GM12878 (cell line): ENCODE data around the gene PRKN. TPM values are rescaled to one million over a fixed set of nuclear protein-coding genes. Genes with fewer than 3 reads are reported as not detected.

Experiments
- ATAC-seq: fragments of 200-7000 bp; cut with Tn5 transposase; 3 replicates; pipeline ENCODE4 v1.9.1; 2020; ENCODE audit warnings: mild to moderate bottlenecking, moderate library complexity
- BruUV-seq: library from RNA; stranded (reverse); fragments of 400-500 nt; replicated peaks from 2 replicates; lab custom pipeline; 2021; lab: Mats Ljungman, UMichigan
- CTCF ChIA-PET: fragments of 300-600 bp; sonication (Branson Sonifier 250); formaldehyde crosslinking; extraction: SDS; loops from one replicate; lab custom pipeline; 2021; ENCODE audit warnings: inconsistent platforms; lab: Yijun Ruan, JAX
- POLR2A ChIA-PET: fragments of 350-600 bp; formaldehyde crosslinking; extraction: SDS; loops from one replicate; lab custom pipeline; 2021; ENCODE audit warnings: inconsistent platforms; lab: Charles Lee
- RAD21 ChIA-PET: fragments of 300-600 bp; sonication (Branson Sonifier 250); formaldehyde crosslinking; loops from one replicate; lab custom pipeline; 2023; ENCODE audit warnings: antibody characterized with exemption; ENCODE audit not compliant: unreplicated experiment; lab: Charles Lee
- SMC1A ChIA-PET: fragments of 300-600 bp; sonication (Branson Sonifier 250); formaldehyde crosslinking; loops from one replicate; lab custom pipeline; 2023; ENCODE audit not compliant: unreplicated experiment, uncharacterized antibody; lab: Charles Lee
- DNase-seq: peaks from one replicate; pipeline ENCODE4 v3.0.0-alpha.2; 2011; ENCODE audit warnings: low read depth, low spot score
- FAIRE-seq: peaks from 3 replicates; lab custom pipeline; 2011; peaks lifted over from hg19 to GRCh38; lab: Jason Lieb, UNC
- H2AFZ ChIP-seq: 2 replicates; pipeline ENCODE4 v1.6.0; 2011; ENCODE audit warnings: low read depth, low read length, control low read depth; ENCODE audit not compliant: control insufficient read depth
- H3K27ac ChIP-seq: 2 replicates; pipeline ENCODE4 v1.5.1; 2011; ENCODE audit warnings: control low read depth; ENCODE audit not compliant: control insufficient read depth, insufficient read depth
- H3K27me3 ChIP-seq, 2 experiments: replicated peaks in 1 of 2; 2 replicates each; pipeline versions ENCODE4 v1.6.0 to v1.6.1; 2011; ENCODE audit warnings: low read length in 1 of 2; ENCODE audit not compliant: control insufficient read depth in 2 of 2, insufficient read depth in 2 of 2
- H3K36me3 ChIP-seq, 2 experiments: 2 replicates each; pipeline ENCODE4 v1.5.1; 2011; ENCODE audit warnings: low read length in 1 of 2; ENCODE audit not compliant: control insufficient read depth in 2 of 2, insufficient read depth in 2 of 2
- H3K4me1 ChIP-seq: 2 replicates; pipeline ENCODE4 v1.6.1; 2011; ENCODE audit warnings: mild to moderate bottlenecking, low read length, moderate library complexity, mixed read lengths; ENCODE audit not compliant: control insufficient read depth, insufficient read depth
- H3K4me2 ChIP-seq: 2 replicates; pipeline ENCODE4 v1.6.0; 2011; ENCODE audit warnings: control low read depth; ENCODE audit not compliant: control insufficient read depth, insufficient read depth
- H3K4me3 ChIP-seq: fragments of 200-600 bp; sonication (generic); 2 replicates; pipeline ENCODE4 v1.5.1; 2016
- H3K79me2 ChIP-seq: 2 replicates; pipeline ENCODE4 v1.6.0; 2011; ENCODE audit warnings: low read length; ENCODE audit not compliant: control insufficient read depth, insufficient read depth
- H3K9ac ChIP-seq: 2 replicates; pipeline ENCODE4 v1.8.0; 2011; ENCODE audit warnings: low read length, control low read depth, mixed read lengths; ENCODE audit not compliant: control insufficient read depth, insufficient read depth
- H3K9me3 ChIP-seq: replicated peaks from 3 replicates; pipeline ENCODE4 v1.5.1; 2011; ENCODE audit warnings: mild to moderate bottlenecking, low read length; ENCODE audit not compliant: control insufficient read depth, insufficient read depth
- H4K20me1 ChIP-seq: 2 replicates; pipeline ENCODE4 v1.6.0; 2011; ENCODE audit not compliant: control insufficient read depth, insufficient read depth
- ASH2L ChIP-seq: fragments of 300-600, 200-600 bp; sonication (generic); IDR thresholded peaks from 2 replicates; pipeline ENCODE4 v1.6.1; 2017; ENCODE audit warnings: low read depth, mild to moderate bottlenecking, borderline replicate concordance
- IKZF1 ChIP-seq: fragments of 450-650 bp; conservative IDR thresholded peaks from 2 replicates; pipeline ENCODE4 v1.6.1; 2017; ENCODE audit warnings: antibody characterized with exemption, mild to moderate bottlenecking
- NFXL1 ChIP-seq: fragments of 450-650 bp; IDR thresholded peaks from 2 replicates; pipeline ENCODE4 v1.6.1; 2017; ENCODE audit warnings: antibody characterized with exemption, mild to moderate bottlenecking, borderline replicate concordance
- POLR2AphosphoS2 ChIP-seq: IDR thresholded peaks from 2 replicates; pipeline ENCODE4 v1.6.1; 2011; ENCODE audit warnings: low read depth, mild to moderate bottlenecking, low read length, improper control_type of control experiment, moderate library complexity
- POU2F2 ChIP-seq: IDR thresholded peaks from 3 replicates; pipeline ENCODE4 v1.6.1; 2011; ENCODE audit warnings: low read depth, mild to moderate bottlenecking, low read length, borderline replicate concordance
- RAD21 ChIP-seq: IDR thresholded peaks from 2 replicates; pipeline ENCODE4 v1.6.1; 2011; ENCODE audit warnings: mild to moderate bottlenecking, low read depth, low read length, moderate library complexity; ENCODE audit not compliant: insufficient read depth
- RUNX3 ChIP-seq: IDR thresholded peaks from 2 replicates; pipeline ENCODE4 v1.6.1; 2012; ENCODE audit warnings: low read length, inconsistent platforms
- SKIL ChIP-seq: fragments of 450-650 bp; IDR thresholded peaks from 2 replicates; pipeline ENCODE4 v1.6.1; 2017; ENCODE audit warnings: mild to moderate bottlenecking, low read depth, inconsistent platforms; ENCODE audit not compliant: poor library complexity, severe bottlenecking
- SMAD5 ChIP-seq: IDR thresholded peaks from 2 replicates; pipeline ENCODE4 v1.6.1; 2016; ENCODE audit warnings: antibody characterized with exemption, low read depth
- SREBF1 ChIP-seq: IDR thresholded peaks from 2 replicates; pipeline ENCODE4 v1.6.1; 2012; ENCODE audit warnings: mild to moderate bottlenecking, low read length
- SRF ChIP-seq, 2 experiments: IDR thresholded peaks; 2 replicates each; pipeline ENCODE4 v1.6.1; 2011; ENCODE audit warnings: low read depth in 2 of 2, low read length in 2 of 2, mild to moderate bottlenecking in 1 of 2, moderate library complexity in 1 of 2
- TARDBP ChIP-seq: IDR thresholded peaks from 2 replicates; pipeline ENCODE4 v1.6.1; 2016; ENCODE audit warnings: borderline replicate concordance
- WGBS: methylation state at CpG from one replicate; pipeline ENCODE4 v1.1.6; 2016; ENCODE audit warnings: low lambda C conversion rate; ENCODE audit not compliant: insufficient replicate concordance, insufficient coverage; ENCODE audit errors: missing lambda C conversion rate; 5-methylcytosine and 5-hydroxymethylcytosine counted together
- in situ Hi-C: fragments of 300-500 bp; cut with MboI; formaldehyde crosslinking; loops from 9 replicates; pipeline ENCODE4 v1.14.3; 2018; ENCODE audit warnings: mixed read lengths
- intact Hi-C: fragments of 100-400 bp; cut with micrococcal nuclease; formaldehyde crosslinking; loops from one replicate; pipeline ENCODE4 v1.14.2; 2022; ENCODE audit not compliant: unreplicated experiment
- polyA plus RNA-seq, 11 experiments: library from polyadenylated mRNA; depleted of rRNA in 4 of 11; unstranded in 6 of 11; stranded (reverse) in 5 of 11; fragments of >200 nt; fragmentation: Nextera tagmentation in 4 of 11; fragmentation: Illumina TruSeq in 1 of 11; extraction: Ambion mirVana in 4 of 11; extraction: Trizol in 1 of 11; gene quantifications; 1 replicate in 1 of 11; 2 replicates in 10 of 11; pipeline versions ENCODE4 v1.2.1 to v1.2.3, GENCODE V29; 2011 to 2016; ENCODE audit warnings: inconsistent platforms in 2 of 11, missing spikeins in 2 of 11, low read depth in 1 of 11
- total RNA-seq, 4 experiments: library from RNA; depleted of rRNA in 3 of 4; stranded (reverse); fragments of >200 nt in 3 of 4; fragmentation: Illumina TruSeq in 1 of 4; extraction: Trizol in 1 of 4; gene quantifications; 2 replicates each; pipeline versions ENCODE4 v1.2.1 to v1.2.3, GENCODE V29; 2013 to 2021
- TF ChIP-seq, protein P1 (sequence below), 3 experiments: IDR thresholded peaks in 2 of 3; conservative IDR thresholded peaks in 1 of 3; 2 replicates each; pipeline ENCODE4 v1.5.1; 2011; ENCODE audit warnings: low read depth in 3 of 3, low read length in 3 of 3, mild to moderate bottlenecking in 3 of 3, control low read depth in 2 of 3, moderate library complexity in 2 of 3, inconsistent platforms in 1 of 3, mixed read lengths in 1 of 3; ENCODE audit not compliant: control insufficient read depth in 2 of 3, insufficient read depth in 1 of 3; ENCODE audit errors: extremely low read depth in 1 of 3
- TF ChIP-seq, protein P2 (sequence below): fragments of 450-650 bp; IDR thresholded peaks from 2 replicates; pipeline ENCODE4 v1.6.1; 2016; ENCODE audit warnings: mild to moderate bottlenecking, moderate library complexity, borderline replicate concordance

Gene PRKN
- total and polyA plus RNA-seq, 10 of the 15 experiments (the other 5 are each of a cell fraction or from before 2014, with no cell fraction given) = 0.06 to 0.09 TPM; not detected in 8

GRCh38 chr6:161393839-161394364 is 1333.7 kb downstream of the PRKN start:
- intact Hi-C loops (loop anchor here (1.0 kb wide), 1 partner anchor 301 kb away; no protein-coding TSS in a partner anchor), in situ Hi-C loops (loop anchor here (10.0 kb wide), 1 partner anchor 301 kb away; no protein-coding TSS in a partner anchor)
- DNase-seq (peak; percentile 43), FAIRE-seq (peak; percentile 90), ATAC-seq (peak; percentile 100)
- ChIA-PET RAD21 (interaction anchor here (1.8 kb wide), 1 partner anchor 24 kb away, joined by 5 read pairs; no protein-coding TSS in a partner anchor), POLR2A (no interaction called here), SMC1A (interaction anchor here (0.6 to 2.0 kb wide), 5 partner anchors 21 to 1539 kb away, joined by 3 to 6 read pairs (median 4); no protein-coding TSS in a partner anchor), CTCF (interaction anchor here (0.7 to 3.6 kb wide), 6 partner anchors 23 to 1143 kb away, joined by 3 to 20 read pairs (median 4); no protein-coding TSS in a partner anchor)
- no peaks in the 10 kb centered on the region for H3K9me3 ChIP-seq
- no peaks in the 10 kb centered on the region for H4K20me1 ChIP-seq
- WGBS = 2% methylated on average over 7 of the region's 7 CpGs
- H2AFZ ChIP-seq = peak overlapping the region; percentile 33; the same call in 1 of the 2 replicates
- no peaks in the 10 kb centered on the region; the same call in 1 of the 2 replicates for H3K4me1 ChIP-seq
- no peaks in the 10 kb centered on the region for H3K27me3 ChIP-seq
- no peak overlapping the region for H3K27ac ChIP-seq
- no TSS peak for BruUV-seq
- H3K79me2 ChIP-seq = no peaks in the 10 kb centered on the region
- H3K36me3 ChIP-seq = no peaks in the 10 kb centered on the region
- no peak overlapping the region for H3K9ac ChIP-seq
- peak overlapping the region; percentile 35; the same call in 1 of the 2 replicates for H3K4me2 ChIP-seq
- no peak overlapping the region for H3K4me3 ChIP-seq
- TF ChIP-seq POU2F2 = peak; percentile 98
- 0 out of 2 replicates have a peak, but pooled peaks have one; percentile 18 for TF ChIP-seq RUNX3
- TF ChIP-seq SRF (IDR thresholded peaks at IDR 0.05; ENCODE audit: low read depth in 2 of 2, low read length in 2 of 2) = no peak
- TF ChIP-seq, protein P1, sequence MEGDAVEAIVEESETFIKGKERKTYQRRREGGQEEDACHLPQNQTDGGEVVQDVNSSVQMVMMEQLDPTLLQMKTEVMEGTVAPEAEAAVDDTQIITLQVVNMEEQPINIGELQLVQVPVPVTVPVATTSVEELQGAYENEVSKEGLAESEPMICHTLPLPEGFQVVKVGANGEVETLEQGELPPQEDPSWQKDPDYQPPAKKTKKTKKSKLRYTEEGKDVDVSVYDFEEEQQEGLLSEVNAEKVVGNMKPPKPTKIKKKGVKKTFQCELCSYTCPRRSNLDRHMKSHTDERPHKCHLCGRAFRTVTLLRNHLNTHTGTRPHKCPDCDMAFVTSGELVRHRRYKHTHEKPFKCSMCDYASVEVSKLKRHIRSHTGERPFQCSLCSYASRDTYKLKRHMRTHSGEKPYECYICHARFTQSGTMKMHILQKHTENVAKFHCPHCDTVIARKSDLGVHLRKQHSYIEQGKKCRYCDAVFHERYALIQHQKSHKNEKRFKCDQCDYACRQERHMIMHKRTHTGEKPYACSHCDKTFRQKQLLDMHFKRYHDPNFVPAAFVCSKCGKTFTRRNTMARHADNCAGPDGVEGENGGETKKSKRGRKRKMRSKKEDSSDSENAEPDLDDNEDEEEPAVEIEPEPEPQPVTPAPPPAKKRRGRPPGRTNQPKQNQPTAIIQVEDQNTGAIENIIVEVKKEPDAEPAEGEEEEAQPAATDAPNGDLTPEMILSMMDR (IDR thresholded peaks at IDR 0.05 in 2 of 3, conservative IDR thresholded peaks at IDR 0.05 in 1 of 3; ENCODE audit: control insufficient read depth in 2 of 3, extremely low read depth in 1 of 3, insufficient read depth in 1 of 3, low read depth in 3 of 3, low read length in 3 of 3) = peak; percentile 42 to 81 (median 50); a peak in 5 of 6 replicates
- TF ChIP-seq NFXL1 = no peak
- no peak for TF ChIP-seq SKIL
- TF ChIP-seq, protein P2, sequence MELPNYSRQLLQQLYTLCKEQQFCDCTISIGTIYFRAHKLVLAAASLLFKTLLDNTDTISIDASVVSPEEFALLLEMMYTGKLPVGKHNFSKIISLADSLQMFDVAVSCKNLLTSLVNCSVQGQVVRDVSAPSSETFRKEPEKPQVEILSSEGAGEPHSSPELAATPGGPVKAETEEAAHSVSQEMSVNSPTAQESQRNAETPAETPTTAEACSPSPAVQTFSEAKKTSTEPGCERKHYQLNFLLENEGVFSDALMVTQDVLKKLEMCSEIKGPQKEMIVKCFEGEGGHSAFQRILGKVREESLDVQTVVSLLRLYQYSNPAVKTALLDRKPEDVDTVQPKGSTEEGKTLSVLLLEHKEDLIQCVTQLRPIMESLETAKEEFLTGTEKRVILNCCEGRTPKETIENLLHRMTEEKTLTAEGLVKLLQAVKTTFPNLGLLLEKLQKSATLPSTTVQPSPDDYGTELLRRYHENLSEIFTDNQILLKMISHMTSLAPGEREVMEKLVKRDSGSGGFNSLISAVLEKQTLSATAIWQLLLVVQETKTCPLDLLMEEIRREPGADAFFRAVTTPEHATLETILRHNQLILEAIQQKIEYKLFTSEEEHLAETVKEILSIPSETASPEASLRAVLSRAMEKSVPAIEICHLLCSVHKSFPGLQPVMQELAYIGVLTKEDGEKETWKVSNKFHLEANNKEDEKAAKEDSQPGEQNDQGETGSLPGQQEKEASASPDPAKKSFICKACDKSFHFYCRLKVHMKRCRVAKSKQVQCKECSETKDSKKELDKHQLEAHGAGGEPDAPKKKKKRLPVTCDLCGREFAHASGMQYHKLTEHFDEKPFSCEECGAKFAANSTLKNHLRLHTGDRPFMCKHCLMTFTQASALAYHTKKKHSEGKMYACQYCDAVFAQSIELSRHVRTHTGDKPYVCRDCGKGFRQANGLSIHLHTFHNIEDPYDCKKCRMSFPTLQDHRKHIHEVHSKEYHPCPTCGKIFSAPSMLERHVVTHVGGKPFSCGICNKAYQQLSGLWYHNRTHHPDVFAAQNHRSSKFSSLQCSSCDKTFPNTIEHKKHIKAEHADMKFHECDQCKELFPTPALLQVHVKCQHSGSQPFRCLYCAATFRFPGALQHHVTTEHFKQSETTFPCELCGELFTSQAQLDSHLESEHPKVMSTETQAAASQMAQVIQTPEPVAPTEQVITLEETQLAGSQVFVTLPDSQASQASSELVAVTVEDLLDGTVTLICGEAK = no peak
- TF ChIP-seq RAD21 = peak; percentile 84
- TF ChIP-seq IKZF1 = no peak
- TF ChIP-seq POLR2AphosphoS2 = no peak
- TF ChIP-seq ASH2L = no peak
- no peak for TF ChIP-seq SREBF1
- no peak for TF ChIP-seq TARDBP
- TF ChIP-seq SMAD5 = no peak
